Right atrium auricular region (tissue), 2 donors: ENCODE data around the gene TMEM135. TPM values are rescaled to one million over a fixed set of nuclear protein-coding genes. Genes with fewer than 3 reads are reported as not detected.

Experiments
- DNase-seq: peaks from one replicate; pipeline ENCODE4 v3.0.0-alpha.2; 2019; ENCODE audit warnings: low spot score
- H3K27ac ChIP-seq, 2 donors: fragments of 200-600 bp; sonication (generic); 1 replicate in 1 of 2; 2 replicates in 1 of 2; pipeline ENCODE4 v1.5.1; 2016 to 2019
- H3K27me3 ChIP-seq, 2 donors: fragments of 200-600 bp; sonication (generic); one replicate each; pipeline versions ENCODE4 v1.5.1 to v1.6.0; 2017 to 2019
- H3K36me3 ChIP-seq: fragments of 200-600 bp; sonication (generic); one replicate; pipeline ENCODE4 v1.5.1; 2016
- H3K4me1 ChIP-seq, 2 donors: fragments of 200-600 bp; sonication (generic); one replicate each; pipeline versions ENCODE4 v1.5.1 to v1.6.0; 2017 to 2019
- H3K4me3 ChIP-seq, 2 donors: fragments of 200-600 bp; sonication (generic); 1 replicate in 1 of 2; 2 replicates in 1 of 2; pipeline ENCODE4 v1.5.1; 2017 to 2019; ENCODE audit warnings: mild to moderate bottlenecking in 1 of 2, moderate library complexity in 1 of 2
- H3K9me3 ChIP-seq, 2 donors: fragments of 200-600 bp; sonication (generic); one replicate each; pipeline ENCODE4 v1.5.1; 2019
- total RNA-seq, 2 donors: library from RNA; depleted of rRNA; stranded (reverse); fragments of >200 nt; gene quantifications; one replicate each; pipeline ENCODE4 v1.1.0, GENCODE V29; 2016
- TF ChIP-seq, protein P1 (sequence below), 2 donors: fragments of 200-600 bp; sonication (generic); IDR thresholded peaks; one replicate each; pipeline ENCODE4 v1.5.1; 2019; ENCODE audit warnings: antibody characterized with exemption in 2 of 2

Gene TMEM135
- total RNA-seq, 2 donors from 2014 or later, result 12.2 to 13.0 TPM

GRCh38 chr11:87232320-87232719 lies 194.6 kb downstream of the TMEM135 start:
- DNase-seq, result no peak
- Histone ChIP-seq H3K27ac (no peak overlapping the region), H3K36me3 (no peaks in the 10 kb centered on the region), H3K27me3 (no peaks in the 10 kb centered on the region), H3K9me3 (peaks cover 0 to 12% of the 10 kb centered on the region in 2 donors), H3K4me1 (no peaks in the 10 kb centered on the region), H3K4me3 (no peak overlapping the region)
- TF ChIP-seq, protein P1, sequence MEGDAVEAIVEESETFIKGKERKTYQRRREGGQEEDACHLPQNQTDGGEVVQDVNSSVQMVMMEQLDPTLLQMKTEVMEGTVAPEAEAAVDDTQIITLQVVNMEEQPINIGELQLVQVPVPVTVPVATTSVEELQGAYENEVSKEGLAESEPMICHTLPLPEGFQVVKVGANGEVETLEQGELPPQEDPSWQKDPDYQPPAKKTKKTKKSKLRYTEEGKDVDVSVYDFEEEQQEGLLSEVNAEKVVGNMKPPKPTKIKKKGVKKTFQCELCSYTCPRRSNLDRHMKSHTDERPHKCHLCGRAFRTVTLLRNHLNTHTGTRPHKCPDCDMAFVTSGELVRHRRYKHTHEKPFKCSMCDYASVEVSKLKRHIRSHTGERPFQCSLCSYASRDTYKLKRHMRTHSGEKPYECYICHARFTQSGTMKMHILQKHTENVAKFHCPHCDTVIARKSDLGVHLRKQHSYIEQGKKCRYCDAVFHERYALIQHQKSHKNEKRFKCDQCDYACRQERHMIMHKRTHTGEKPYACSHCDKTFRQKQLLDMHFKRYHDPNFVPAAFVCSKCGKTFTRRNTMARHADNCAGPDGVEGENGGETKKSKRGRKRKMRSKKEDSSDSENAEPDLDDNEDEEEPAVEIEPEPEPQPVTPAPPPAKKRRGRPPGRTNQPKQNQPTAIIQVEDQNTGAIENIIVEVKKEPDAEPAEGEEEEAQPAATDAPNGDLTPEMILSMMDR (IDR thresholded peaks at IDR 0.05), result no peak

DNA sequence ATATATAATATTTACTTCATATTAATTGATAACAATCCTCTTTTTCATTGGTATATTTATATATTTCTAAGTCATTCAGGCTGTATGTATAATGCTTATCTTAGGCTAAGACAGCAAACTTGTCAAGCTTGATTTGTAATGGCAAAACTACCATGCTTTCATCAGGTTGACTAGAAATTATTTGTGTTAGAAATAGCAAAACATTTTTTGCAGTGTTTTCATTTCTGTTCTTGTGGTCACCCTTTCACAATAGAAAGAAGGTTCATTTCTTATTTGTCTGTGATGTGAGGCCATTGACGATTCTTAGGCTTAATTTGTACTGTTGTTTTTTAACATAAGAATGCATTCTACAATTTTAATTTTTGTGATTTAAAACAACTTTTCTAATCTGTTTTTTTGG lies 197.6 kb downstream of the TMEM135 start:
- Histone ChIP-seq H3K4me1 (peaks cover 0 to 10% of the 10 kb centered on the region in 2 donors), H3K9me3 (peaks cover 0 to 12% of the 10 kb centered on the region in 2 donors), H3K27ac (no peak overlapping the region), H3K27me3 (no peaks in the 10 kb centered on the region), H3K4me3 (no peak overlapping the region), H3K36me3 (no peaks in the 10 kb centered on the region)
- TF ChIP-seq, protein P1 (IDR thresholded peaks at IDR 0.05), result no peak
- DNase-seq, result no peak

- DNase-seq, result no peak
- Histone ChIP-seq H3K27ac (no peak overlapping the region), H3K9me3 (peaks cover 0 to 12% of the 10 kb centered on the region in 2 donors), H3K4me1 (peaks cover 0 to 10% of the 10 kb centered on the region in 2 donors), H3K27me3 (no peaks in the 10 kb centered on the region), H3K36me3 (no peaks in the 10 kb centered on the region), H3K4me3 (no peak overlapping the region)
- TF ChIP-seq, protein P1 (IDR thresholded peaks at IDR 0.05), result no peak
Measured at GRCh38 chr11:87236368-87236767, 198.6 kb downstream of the TMEM135 start.

DNA sequence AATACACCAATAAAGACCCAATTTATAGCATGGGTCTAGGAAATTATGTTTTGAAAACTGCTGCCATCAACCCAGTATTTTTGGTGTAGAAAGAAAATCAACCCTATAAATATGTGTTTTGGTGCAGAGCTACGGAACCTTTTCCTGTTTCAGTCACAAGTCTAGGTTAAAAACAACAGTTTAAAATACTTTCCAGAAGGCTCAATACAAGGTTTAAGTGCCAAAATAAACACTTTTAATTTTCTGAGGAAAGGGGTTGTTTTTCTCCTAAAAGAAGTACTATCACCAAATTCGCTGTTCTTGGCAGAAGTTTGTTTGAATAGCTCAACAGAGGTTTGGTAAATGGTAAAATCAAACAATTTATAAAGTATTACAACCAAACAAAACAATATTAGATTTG lies 201.3 kb downstream of the TMEM135 start:
- no peak for DNase-seq
- H3K27me3 ChIP-seq, result no peaks in the 10 kb centered on the region
- no peaks in the 10 kb centered on the region for H3K9me3 ChIP-seq
- no peak overlapping the region for H3K4me3 ChIP-seq
- TF ChIP-seq, protein P1 (IDR thresholded peaks at IDR 0.05), result no peak
- H3K36me3 ChIP-seq, result no peaks in the 10 kb centered on the region
- peaks cover 0 to 10% of the 10 kb centered on the region in 2 donors for H3K4me1 ChIP-seq
- peak overlapping the region; percentile 21 to 49 for H3K27ac ChIP-seq

GRCh38 chr11:87239531-87239930 lies 201.8 kb downstream of the TMEM135 start:
- H3K27ac ChIP-seq, result peak overlapping the region; percentile 21 to 58
- no peaks in the 10 kb centered on the region for H3K27me3 ChIP-seq
- no peaks in the 10 kb centered on the region for H3K9me3 ChIP-seq
- H3K36me3 ChIP-seq, result no peaks in the 10 kb centered on the region
- TF ChIP-seq, protein P1 (IDR thresholded peaks at IDR 0.05), result no peak
- H3K4me1 ChIP-seq, result peaks cover 0 to 10% of the 10 kb centered on the region in 2 donors
- no peak for DNase-seq
- H3K4me3 ChIP-seq, result no peak overlapping the region

GRCh38 chr11:87251560-87251959 lies 213.8 kb downstream of the TMEM135 start:
- TF ChIP-seq, protein P1 (IDR thresholded peaks at IDR 0.05), result no peak
- Histone ChIP-seq H3K9me3 (no peaks in the 10 kb centered on the region), H3K27me3 (no peaks in the 10 kb centered on the region), H3K4me3 (no peak overlapping the region), H3K27ac (no peak overlapping the region), H3K36me3 (no peaks in the 10 kb centered on the region), H3K4me1 (peaks cover 0 to 4% of the 10 kb centered on the region in 2 donors)
- DNase-seq, result no peak
